ENCODE results near the gene DDX17.

The DDX17 gene

GRCh38 chr22:38506118-38506962 is at the start of gene DDX17:
Gene DDX17, minus strand, starts transcription at chr22:38506311.
- peak; percentile 93 for DNase-seq (ENCODE audit: low spot score)

GRCh38 chr22:38554281-38554680 is 48.2 kb upstream of the DDX17 start:
- DNase-seq (ENCODE audit: low spot score): peak; percentile 47

- no peak for DNase-seq (ENCODE audit: low spot score)
Measured at GRCh38 chr22:38549101-38549894, 43.2 kb upstream of the DDX17 start.

GRCh38 chr22:38540701-38541100 is 34.6 kb upstream of the DDX17 start:
- no peak for DNase-seq (ENCODE audit: low spot score)

GRCh38 chr22:38531251-38531938 is 25.3 kb upstream of the DDX17 start:
- no peak for DNase-seq (ENCODE audit: low spot score)

- no peak for DNase-seq (ENCODE audit: low spot score)
Measured at GRCh38 chr22:38524429-38524828, 18.3 kb upstream of the DDX17 start.

GRCh38 chr22:38523479-38523878 is 17.4 kb upstream of the DDX17 start:
- DNase-seq (ENCODE audit: low spot score): no peak

- no peak for DNase-seq (ENCODE audit: low spot score)
Measured at GRCh38 chr22:38523029-38523428, 16.9 kb upstream of the DDX17 start.

- DNase-seq (ENCODE audit: low spot score): no peak
Measured at GRCh38 chr22:38519453-38520250, 13.5 kb upstream of the DDX17 start.

- no peak for DNase-seq (ENCODE audit: low spot score)
Measured at GRCh38 chr22:38518620-38519019, 12.5 kb upstream of the DDX17 start.

- DNase-seq (ENCODE audit: low spot score): no peak
Measured at GRCh38 chr22:38513063-38513462, 7.0 kb upstream of the DDX17 start.

GRCh38 chr22:38510416-38510970 is 4.4 kb upstream of the DDX17 start:
- DNase-seq (ENCODE audit: low spot score): no peak

- peak; percentile 68 for DNase-seq (ENCODE audit: low spot score)
Measured at GRCh38 chr22:38505541-38506117, 482 bp downstream of the DDX17 start.

GRCh38 chr22:38504731-38505540 is 1.2 kb downstream of the DDX17 start:
- DNase-seq (ENCODE audit: low spot score): peak; percentile 25

GRCh38 chr22:38503021-38503420 is 3.1 kb downstream of the DDX17 start:
- DNase-seq (ENCODE audit: low spot score): no peak

- no peak for DNase-seq (ENCODE audit: low spot score)
Measured at GRCh38 chr22:38501797-38502672, 4.1 kb downstream of the DDX17 start.

- no peak for DNase-seq (ENCODE audit: low spot score)
Measured at GRCh38 chr22:38497869-38498268, 8.2 kb downstream of the DDX17 start.

GRCh38 chr22:38494939-38495338 is 11.2 kb downstream of the DDX17 start:
- DNase-seq (ENCODE audit: low spot score): no peak

GRCh38 chr22:38494498-38494897 is 11.6 kb downstream of the DDX17 start:
- peak; percentile 64 for DNase-seq (ENCODE audit: low spot score)
